RPMI8226 (cell line): Measurements from ENCODE around the gene LRRC55.

Experiments used
- DNase-seq: peaks from one replicate; pipeline ENCODE4 v3.0.0-alpha.2; 2015

LRRC55 gene, protein sequence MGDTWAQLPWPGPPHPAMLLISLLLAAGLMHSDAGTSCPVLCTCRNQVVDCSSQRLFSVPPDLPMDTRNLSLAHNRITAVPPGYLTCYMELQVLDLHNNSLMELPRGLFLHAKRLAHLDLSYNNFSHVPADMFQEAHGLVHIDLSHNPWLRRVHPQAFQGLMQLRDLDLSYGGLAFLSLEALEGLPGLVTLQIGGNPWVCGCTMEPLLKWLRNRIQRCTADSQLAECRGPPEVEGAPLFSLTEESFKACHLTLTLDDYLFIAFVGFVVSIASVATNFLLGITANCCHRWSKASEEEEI

GRCh38 chr11:57181678-57182305 lies at the start of gene LRRC55:
LRRC55 (plus strand) TSS chr11:57181953; CDS start chr11:57182023, 70 bp downstream.
- DNase-seq = no peak

GRCh38 chr11:57133366-57134038 lies 48.3 kb upstream of the LRRC55 start:
- DNase-seq = no peak

DNA sequence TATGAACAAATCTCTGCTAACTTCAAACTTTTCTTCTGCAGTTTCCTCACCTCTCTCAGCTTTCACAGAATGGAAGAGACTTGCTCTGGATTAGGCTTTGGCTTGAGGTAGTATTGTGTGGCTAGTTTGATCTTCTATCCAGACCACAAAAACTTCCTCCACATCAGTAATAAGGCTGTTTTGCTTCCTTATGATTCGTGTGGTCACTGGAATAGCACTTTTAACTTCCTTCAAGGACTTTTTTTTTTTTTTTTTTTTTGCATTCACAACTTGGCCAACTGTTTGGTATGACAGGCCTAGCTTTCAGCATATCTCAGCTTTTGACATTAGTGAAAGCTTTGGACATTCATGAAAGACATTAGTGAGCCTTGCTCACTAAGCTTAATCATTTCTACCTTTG lies 47.5 kb upstream of the LRRC55 start:
- no peak for DNase-seq

- DNase-seq = no peak
These were observed 46.6 kb upstream of the LRRC55 start for GRCh38 chr11:57135020-57135751.

GRCh38 chr11:57140568-57140967 lies 41.2 kb upstream of the LRRC55 start:
- no peak for DNase-seq

DNA sequence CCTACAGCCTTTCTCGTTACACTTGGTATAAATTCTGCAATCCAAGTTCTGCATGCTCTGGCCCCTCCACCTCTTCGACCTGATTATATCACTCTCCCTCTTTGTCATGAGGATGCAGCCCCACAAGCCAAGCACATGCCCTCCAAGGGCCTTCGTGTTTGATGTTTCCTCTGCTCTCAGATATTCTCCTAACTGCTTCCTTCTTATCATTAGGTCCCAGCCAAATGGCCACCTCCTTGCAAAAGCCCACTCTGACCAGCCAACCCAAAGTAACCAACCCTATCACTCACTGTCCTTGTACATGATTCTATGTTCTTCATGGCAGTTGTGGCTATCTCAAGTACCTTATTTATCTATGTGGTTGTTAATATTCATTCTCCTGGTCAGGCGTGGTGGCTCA lies 38.3 kb upstream of the LRRC55 start:
- no peak for DNase-seq

- DNase-seq = no peak
These were observed 37.7 kb upstream of the LRRC55 start for GRCh38 chr11:57144075-57144474.

- no peak for DNase-seq
These were observed 37.0 kb upstream of the LRRC55 start for GRCh38 chr11:57144531-57145320.

DNA sequence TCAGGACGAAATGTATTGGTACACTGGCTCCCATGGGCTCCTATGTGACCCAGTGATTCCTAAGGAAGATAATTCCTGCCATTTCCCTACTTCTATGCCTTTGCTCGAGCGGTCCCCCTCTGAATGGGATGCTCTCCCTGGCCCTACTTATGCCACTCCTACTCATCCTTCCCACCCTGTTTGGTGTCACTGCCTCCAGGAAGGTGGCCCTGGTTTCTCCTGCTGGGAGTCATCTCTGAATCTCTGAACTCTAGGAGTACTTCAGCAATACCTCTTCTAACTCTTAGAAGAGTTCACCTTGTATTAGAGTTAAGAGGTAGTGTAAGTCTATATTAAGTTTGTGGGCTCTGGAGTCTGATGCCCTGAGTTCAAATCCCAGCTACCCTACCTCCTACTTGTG lies 35.5 kb upstream of the LRRC55 start:
- DNase-seq = no peak

- no peak for DNase-seq
These were observed 33.1 kb upstream of the LRRC55 start for GRCh38 chr11:57148621-57149020.

GRCh38 chr11:57150454-57150917 lies 31.3 kb upstream of the LRRC55 start:
- no peak for DNase-seq

- no peak for DNase-seq
These were observed 29.6 kb upstream of the LRRC55 start for GRCh38 chr11:57152134-57152533.

GRCh38 chr11:57153448-57153847 lies 28.3 kb upstream of the LRRC55 start:
- no peak for DNase-seq

DNA sequence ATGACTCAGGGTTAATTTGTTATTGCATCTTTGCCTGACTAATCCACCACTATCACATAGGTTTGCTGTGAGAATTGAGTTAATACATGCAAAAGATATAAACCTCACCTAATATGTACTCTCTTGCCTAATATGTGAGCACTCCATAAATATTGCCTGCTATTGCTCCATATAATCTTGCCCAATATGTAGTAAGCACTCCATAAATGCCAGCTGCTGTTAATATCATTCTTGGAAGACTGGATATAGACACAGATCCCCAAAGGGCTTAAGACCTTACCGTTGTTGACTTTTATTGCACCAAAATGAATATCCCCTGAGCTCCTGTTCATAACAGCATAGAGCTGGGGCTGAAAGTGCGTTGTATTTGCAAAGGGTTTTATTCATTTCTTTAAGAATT lies 27.0 kb upstream of the LRRC55 start:
- no peak for DNase-seq

DNA sequence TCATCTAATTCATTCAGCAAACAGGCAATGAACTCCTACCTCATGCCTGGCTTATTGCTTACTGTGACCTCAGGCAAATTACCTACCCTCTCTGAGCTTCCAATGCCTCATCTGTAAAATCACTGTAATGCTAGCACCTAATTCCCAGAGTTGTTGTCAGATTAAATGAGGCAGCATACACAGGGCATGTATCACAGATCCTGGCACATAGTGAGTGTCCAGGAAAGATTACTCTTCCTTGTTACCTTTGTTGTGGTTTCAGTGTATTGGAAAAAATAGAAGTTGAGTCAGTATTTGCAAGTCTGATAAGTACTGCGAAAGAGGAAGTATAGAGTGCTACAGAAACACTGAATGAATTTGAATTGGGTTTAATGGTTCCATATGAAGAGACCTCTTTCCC lies 26.4 kb upstream of the LRRC55 start:
- no peak for DNase-seq

DNA sequence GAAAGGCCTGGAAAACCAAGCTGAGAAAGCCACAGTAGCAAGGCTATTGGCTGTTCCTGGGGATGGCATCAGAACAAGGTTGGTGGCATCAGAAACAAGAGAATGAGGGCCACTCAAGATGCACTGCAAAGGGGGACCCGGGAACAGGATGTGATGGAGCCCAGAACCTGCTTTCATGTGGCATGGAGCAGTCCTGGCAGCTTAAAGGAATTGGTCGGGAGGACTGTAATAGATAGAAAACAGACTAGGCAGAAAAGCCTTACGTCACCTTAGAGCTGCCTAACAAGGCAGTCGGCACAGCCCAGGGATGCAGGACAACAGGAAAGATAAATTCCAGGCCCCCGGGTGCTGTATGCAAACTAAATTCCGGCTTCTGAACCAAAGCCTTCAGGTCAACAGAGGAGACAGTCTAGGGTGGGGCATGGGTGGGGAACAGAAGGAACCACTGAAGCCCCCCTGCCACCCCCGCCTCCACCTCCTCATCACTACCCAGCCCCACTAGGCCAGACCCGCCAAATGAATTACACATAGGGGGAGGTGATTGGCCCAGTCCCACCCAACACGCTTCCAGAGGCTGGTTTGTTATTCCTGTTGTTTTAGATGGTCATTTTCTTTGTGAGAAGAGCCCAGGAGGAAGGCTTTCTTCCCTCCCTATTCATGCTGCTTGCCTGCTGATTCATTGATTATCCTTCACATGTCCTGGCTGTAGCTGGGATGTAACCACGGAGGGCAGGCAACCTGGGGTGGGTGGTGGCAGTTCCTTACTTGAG lies 25.7 kb upstream of the LRRC55 start:
- no peak for DNase-seq

DNA sequence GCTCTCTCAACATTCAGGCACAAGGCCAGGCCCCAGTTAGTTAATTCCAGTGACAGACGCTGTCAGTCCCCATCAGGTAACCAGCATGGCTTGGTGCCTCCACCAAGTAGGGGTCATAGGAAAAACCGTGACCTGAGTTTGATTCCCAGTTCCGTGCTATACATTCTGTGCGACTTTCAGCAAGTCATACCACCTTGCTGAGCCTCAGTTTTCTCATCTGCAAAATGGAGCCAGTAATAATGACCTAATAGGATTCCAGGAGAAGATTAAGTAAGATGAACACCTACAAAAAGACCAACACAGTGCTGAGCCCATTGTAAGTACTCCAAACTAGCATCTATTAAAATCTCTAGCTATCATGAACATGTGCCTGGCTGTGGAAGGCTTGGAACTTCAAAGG lies 24.8 kb upstream of the LRRC55 start:
- DNase-seq = no peak

DNA sequence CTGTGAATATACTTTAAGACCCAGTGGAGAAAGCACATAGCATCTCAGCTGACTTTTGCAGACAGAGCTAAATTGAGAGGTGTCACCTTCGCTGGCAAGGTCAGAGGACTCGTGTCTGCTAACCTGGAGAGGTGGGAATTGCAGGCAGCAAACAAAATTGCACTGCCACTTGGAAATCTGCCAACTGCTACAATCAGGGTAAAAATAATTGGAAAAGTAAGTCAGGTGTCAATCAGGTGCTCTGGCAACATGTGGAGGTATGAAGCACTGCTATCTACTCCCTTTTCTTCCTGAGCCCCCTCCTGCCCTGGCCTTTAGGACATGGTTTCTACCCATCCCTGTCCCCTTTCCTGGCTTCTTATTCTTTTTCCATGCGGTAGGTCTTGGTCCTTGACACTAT lies 24.1 kb upstream of the LRRC55 start:
- no peak for DNase-seq

DNA sequence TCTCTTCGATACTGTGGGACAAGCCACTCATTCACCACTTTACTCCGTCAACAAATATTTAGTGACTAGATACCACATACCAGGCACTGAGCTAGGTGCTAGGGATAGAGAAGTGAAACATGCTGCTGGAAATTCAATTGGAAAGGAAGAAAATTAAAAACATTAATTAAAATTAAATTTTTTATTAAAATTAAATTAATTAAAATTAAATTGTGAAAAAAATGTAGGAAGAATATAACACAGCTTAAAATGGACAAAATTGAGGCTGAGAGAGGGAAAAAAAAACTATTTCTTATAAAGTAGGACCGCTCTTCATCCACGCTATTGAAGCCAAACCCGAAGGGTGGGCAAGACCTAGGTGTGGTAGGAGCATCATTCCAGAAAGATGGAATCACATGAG lies 23.6 kb upstream of the LRRC55 start:
- DNase-seq = no peak

DNA sequence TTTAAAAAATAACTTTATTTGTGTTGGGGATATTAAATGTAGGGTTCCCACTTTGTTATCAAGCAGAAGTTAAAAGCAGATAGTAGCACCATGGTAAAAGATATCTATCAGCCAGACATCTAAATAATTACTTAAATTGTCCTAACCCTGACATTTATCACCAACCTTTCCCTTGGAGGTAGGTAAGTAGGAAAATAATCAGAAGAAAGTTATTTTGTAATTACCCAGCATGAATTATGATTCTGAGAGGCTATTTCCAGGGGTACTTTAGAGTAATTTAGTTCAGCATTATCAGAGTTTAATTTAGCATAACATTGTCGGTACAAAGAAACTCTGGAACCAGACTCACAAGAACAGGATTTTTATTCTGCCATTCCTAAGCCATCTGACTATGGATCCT lies 23.2 kb upstream of the LRRC55 start:
- no peak for DNase-seq

DNA sequence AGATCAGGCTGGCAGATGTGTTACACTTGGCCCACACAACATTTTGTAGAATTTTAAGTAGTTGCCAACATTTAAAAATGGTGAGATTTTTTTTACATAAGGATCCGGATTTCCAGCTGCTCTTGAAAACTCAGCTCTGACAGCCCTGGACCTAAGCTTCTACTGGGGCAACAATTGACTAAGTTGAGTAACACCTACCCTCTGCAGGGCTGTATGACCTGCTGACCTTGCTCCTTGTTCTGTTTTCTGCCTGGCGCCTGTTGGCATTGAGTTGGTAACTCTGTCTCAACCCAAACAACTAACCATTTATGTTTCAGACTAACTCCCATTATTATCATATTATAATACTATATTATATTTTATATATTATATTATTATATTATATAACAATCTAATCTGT lies 21.1 kb upstream of the LRRC55 start:
- no peak for DNase-seq

- no peak for DNase-seq
These were observed 20.4 kb upstream of the LRRC55 start for GRCh38 chr11:57161351-57161750.
